H1 (cell line): Measurements from ENCODE around the gene MTURN. TPM values are rescaled to one million over a fixed set of nuclear protein-coding genes. Genes with fewer than 3 reads are reported as not detected.

ENCODE experiments used
- EGR1 ChIP-seq: IDR thresholded peaks from 2 replicates; pipeline ENCODE4 v1.6.1; 2011; ENCODE audit warnings: low read depth, low read length, borderline replicate concordance
- EP300 ChIP-seq, 2 experiments: IDR thresholded peaks; 1 replicate in 1 of 2; 2 replicates in 1 of 2; pipeline ENCODE4 v1.6.1; 2011 to 2012; ENCODE audit warnings: low read depth in 2 of 2, low read length in 2 of 2, mild to moderate bottlenecking in 2 of 2, borderline replicate concordance in 1 of 2, inconsistent platforms in 1 of 2, moderate library complexity in 1 of 2
- GTF2F1 ChIP-seq: IDR thresholded peaks from 2 replicates; pipeline ENCODE4 v1.6.1; 2012; ENCODE audit warnings: low read depth, low read length, improper control_type of control experiment, borderline replicate concordance
- NANOG ChIP-seq: IDR thresholded peaks from 2 replicates; pipeline ENCODE4 v1.6.1; 2011; ENCODE audit warnings: low read length, low read depth, mild to moderate bottlenecking, inconsistent platforms; ENCODE audit not compliant: insufficient read depth, poor library complexity, severe bottlenecking
- SP4 ChIP-seq: IDR thresholded peaks from 2 replicates; pipeline ENCODE4 v1.6.1; 2012; ENCODE audit warnings: low read length, inconsistent platforms
- SRF ChIP-seq: IDR thresholded peaks from 2 replicates; pipeline ENCODE4 v1.6.1; 2011; ENCODE audit warnings: mild to moderate bottlenecking, low read depth, low read length, moderate library complexity
- TEAD4 ChIP-seq: IDR thresholded peaks from 2 replicates; pipeline ENCODE4 v1.6.1; 2012; ENCODE audit warnings: low read depth, low read length, inconsistent platforms, mixed read lengths
- polyA plus RNA-seq, 7 experiments: library from polyadenylated mRNA; depleted of rRNA in 3 of 7; stranded (reverse) in 5 of 7; unstranded in 2 of 7; fragments of >200 nt in 5 of 7; fragments of 200-250 nt in 2 of 7; gene quantifications; 1 replicate in 5 of 7; 2 replicates in 1 of 7; 4 replicates in 1 of 7; pipeline versions ENCODE4 v1.2.1 to v1.2.3, GENCODE V29; 2011 to 2013; ENCODE audit warnings: missing spikeins in 2 of 7, mixed read lengths in 2 of 7
- total RNA-seq: library from RNA; stranded (reverse); fragmentation: NEBNext Ultra II Directional; extraction: Animal tissue kit (Norgen Biotek cat#: 25700); gene quantifications from 2 replicates; pipeline ENCODE4 v1.2.1, GENCODE V29; 2021
- TF ChIP-seq, protein P1 (sequence below): fragments of 300-600 bp; sonication (generic); IDR thresholded peaks from 2 replicates; pipeline ENCODE4 v1.7.1; 2012; ENCODE audit warnings: low read length, moderate library complexity, mild to moderate bottlenecking, inconsistent platforms; ENCODE audit not compliant: insufficient replicate concordance
- TF ChIP-seq, protein P2 (sequence below): IDR thresholded peaks from 2 replicates; pipeline ENCODE4 v1.6.1; 2012; ENCODE audit warnings: inconsistent platforms

Gene MTURN
- total and polyA plus RNA-seq, 2 of the 8 experiments (the other 6 are each of a cell fraction or from before 2014, with no cell fraction given): 2.6 to 5.8 TPM

DNA sequence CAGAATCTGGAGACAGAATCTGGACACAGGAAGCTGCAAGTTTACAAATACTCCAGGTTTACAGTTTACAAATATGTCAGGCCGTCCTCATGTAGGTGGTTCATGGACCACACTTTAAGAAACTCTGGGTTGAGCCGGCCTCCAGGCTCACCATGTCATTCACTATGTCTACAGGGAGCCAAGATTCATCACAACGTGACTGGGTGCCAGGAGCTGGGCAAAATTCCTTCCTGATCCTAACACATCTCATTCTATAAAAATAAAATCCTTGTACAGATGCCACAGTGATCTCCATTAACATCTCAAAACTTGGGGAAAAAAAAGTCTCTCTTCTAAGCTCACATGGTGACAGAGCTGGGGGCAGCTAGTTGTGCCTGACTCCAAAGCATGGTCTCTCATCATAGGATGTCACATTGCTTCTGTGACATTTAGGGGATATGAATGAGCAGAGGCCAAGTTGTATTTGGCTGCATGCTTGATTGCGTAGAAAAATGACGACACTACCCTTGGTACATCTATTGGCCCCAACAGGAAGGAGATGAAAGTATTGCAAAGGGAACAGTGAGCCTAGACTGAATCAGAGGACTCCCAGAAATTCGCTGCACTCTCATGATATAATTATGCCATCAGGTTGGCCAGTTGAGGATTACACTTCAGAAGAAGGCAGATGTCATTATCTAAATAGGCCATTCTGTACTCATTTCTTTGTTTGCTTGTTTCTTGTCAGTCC, 35.9 kb downstream of the MTURN start (continued):
- TF ChIP-seq, protein P1, sequence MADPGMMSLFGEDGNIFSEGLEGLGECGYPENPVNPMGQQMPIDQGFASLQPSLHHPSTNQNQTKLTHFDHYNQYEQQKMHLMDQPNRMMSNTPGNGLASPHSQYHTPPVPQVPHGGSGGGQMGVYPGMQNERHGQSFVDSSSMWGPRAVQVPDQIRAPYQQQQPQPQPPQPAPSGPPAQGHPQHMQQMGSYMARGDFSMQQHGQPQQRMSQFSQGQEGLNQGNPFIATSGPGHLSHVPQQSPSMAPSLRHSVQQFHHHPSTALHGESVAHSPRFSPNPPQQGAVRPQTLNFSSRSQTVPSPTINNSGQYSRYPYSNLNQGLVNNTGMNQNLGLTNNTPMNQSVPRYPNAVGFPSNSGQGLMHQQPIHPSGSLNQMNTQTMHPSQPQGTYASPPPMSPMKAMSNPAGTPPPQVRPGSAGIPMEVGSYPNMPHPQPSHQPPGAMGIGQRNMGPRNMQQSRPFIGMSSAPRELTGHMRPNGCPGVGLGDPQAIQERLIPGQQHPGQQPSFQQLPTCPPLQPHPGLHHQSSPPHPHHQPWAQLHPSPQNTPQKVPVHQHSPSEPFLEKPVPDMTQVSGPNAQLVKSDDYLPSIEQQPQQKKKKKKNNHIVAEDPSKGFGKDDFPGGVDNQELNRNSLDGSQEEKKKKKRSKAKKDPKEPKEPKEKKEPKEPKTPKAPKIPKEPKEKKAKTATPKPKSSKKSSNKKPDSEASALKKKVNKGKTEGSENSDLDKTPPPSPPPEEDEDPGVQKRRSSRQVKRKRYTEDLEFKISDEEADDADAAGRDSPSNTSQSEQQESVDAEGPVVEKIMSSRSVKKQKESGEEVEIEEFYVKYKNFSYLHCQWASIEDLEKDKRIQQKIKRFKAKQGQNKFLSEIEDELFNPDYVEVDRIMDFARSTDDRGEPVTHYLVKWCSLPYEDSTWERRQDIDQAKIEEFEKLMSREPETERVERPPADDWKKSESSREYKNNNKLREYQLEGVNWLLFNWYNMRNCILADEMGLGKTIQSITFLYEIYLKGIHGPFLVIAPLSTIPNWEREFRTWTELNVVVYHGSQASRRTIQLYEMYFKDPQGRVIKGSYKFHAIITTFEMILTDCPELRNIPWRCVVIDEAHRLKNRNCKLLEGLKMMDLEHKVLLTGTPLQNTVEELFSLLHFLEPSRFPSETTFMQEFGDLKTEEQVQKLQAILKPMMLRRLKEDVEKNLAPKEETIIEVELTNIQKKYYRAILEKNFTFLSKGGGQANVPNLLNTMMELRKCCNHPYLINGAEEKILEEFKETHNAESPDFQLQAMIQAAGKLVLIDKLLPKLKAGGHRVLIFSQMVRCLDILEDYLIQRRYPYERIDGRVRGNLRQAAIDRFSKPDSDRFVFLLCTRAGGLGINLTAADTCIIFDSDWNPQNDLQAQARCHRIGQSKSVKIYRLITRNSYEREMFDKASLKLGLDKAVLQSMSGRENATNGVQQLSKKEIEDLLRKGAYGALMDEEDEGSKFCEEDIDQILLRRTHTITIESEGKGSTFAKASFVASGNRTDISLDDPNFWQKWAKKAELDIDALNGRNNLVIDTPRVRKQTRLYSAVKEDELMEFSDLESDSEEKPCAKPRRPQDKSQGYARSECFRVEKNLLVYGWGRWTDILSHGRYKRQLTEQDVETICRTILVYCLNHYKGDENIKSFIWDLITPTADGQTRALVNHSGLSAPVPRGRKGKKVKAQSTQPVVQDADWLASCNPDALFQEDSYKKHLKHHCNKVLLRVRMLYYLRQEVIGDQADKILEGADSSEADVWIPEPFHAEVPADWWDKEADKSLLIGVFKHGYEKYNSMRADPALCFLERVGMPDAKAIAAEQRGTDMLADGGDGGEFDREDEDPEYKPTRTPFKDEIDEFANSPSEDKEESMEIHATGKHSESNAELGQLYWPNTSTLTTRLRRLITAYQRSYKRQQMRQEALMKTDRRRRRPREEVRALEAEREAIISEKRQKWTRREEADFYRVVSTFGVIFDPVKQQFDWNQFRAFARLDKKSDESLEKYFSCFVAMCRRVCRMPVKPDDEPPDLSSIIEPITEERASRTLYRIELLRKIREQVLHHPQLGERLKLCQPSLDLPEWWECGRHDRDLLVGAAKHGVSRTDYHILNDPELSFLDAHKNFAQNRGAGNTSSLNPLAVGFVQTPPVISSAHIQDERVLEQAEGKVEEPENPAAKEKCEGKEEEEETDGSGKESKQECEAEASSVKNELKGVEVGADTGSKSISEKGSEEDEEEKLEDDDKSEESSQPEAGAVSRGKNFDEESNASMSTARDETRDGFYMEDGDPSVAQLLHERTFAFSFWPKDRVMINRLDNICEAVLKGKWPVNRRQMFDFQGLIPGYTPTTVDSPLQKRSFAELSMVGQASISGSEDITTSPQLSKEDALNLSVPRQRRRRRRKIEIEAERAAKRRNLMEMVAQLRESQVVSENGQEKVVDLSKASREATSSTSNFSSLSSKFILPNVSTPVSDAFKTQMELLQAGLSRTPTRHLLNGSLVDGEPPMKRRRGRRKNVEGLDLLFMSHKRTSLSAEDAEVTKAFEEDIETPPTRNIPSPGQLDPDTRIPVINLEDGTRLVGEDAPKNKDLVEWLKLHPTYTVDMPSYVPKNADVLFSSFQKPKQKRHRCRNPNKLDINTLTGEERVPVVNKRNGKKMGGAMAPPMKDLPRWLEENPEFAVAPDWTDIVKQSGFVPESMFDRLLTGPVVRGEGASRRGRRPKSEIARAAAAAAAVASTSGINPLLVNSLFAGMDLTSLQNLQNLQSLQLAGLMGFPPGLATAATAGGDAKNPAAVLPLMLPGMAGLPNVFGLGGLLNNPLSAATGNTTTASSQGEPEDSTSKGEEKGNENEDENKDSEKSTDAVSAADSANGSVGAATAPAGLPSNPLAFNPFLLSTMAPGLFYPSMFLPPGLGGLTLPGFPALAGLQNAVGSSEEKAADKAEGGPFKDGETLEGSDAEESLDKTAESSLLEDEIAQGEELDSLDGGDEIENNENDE: no peak
- TF ChIP-seq NANOG (no peak), TEAD4 (no peak), SRF (no peak), EP300 (IDR thresholded peaks at IDR 0.05; ENCODE audit: borderline replicate concordance in 1 of 2, low read depth in 2 of 2, low read length in 2 of 2) (no peak), GTF2F1 (no peak), SP4 (no peak), EGR1 (no peak)
- TF ChIP-seq, protein P2, sequence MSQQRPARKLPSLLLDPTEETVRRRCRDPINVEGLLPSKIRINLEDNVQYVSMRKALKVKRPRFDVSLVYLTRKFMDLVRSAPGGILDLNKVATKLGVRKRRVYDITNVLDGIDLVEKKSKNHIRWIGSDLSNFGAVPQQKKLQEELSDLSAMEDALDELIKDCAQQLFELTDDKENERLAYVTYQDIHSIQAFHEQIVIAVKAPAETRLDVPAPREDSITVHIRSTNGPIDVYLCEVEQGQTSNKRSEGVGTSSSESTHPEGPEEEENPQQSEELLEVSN: no peak
